GM21390 (cell line): Measurements from ENCODE around the gene PLAU.
"Not testable (repeated sequence)": the region's sequence is repeated elsewhere in the genome, so short reads cannot be mapped to it uniquely, and the experiment has no call there.

ENCODE experiments used
- ATAC-seq: cut with Tn5 transposase; IDR thresholded peaks from one replicate; pipeline ENCODE4 v1.9.1; 2021; ENCODE audit not compliant: unreplicated experiment

The PLAU gene

GRCh38 chr10:73919481-73919880 lies 8.5 kb downstream of the PLAU start:
- not testable (repeated sequence) for ATAC-seq

- no peak for ATAC-seq
Observed at GRCh38 chr10:73920089-73920488, 9.2 kb downstream of the PLAU start.

- ATAC-seq: no peak
Observed at GRCh38 chr10:73922007-73922863, 11.3 kb downstream of the PLAU start.

GRCh38 chr10:73922864-73923133 lies 11.9 kb downstream of the PLAU start:
- ATAC-seq: no peak

GRCh38 chr10:73923935-73924598 lies 13.1 kb downstream of the PLAU start:
- ATAC-seq: no peak

GRCh38 chr10:73924935-73925334 lies 14.0 kb downstream of the PLAU start:
- no peak for ATAC-seq

- ATAC-seq: no peak
Observed at GRCh38 chr10:73925539-73925938, 14.6 kb downstream of the PLAU start.

- ATAC-seq: no peak
Observed at GRCh38 chr10:73926152-73926764, 15.3 kb downstream of the PLAU start.

- not testable (repeated sequence) for ATAC-seq
Observed at GRCh38 chr10:73930630-73931327, 19.8 kb downstream of the PLAU start.

- ATAC-seq: peak; percentile 79
Observed at GRCh38 chr10:73931767-73932619, 21.1 kb downstream of the PLAU start.

- no peak for ATAC-seq
Observed at GRCh38 chr10:73932620-73933112, 21.7 kb downstream of the PLAU start.

- ATAC-seq: no peak
Observed at GRCh38 chr10:73934074-73934473, 23.1 kb downstream of the PLAU start.

GRCh38 chr10:73935895-73936294 lies 25.0 kb downstream of the PLAU start:
- ATAC-seq: no peak

GRCh38 chr10:73937333-73938043 lies 26.6 kb downstream of the PLAU start:
- no peak for ATAC-seq

GRCh38 chr10:73940634-73941221 lies 29.8 kb downstream of the PLAU start:
- ATAC-seq: peak; percentile 53

- no peak for ATAC-seq
Observed at GRCh38 chr10:73941300-73941699, 30.4 kb downstream of the PLAU start.

- ATAC-seq: no peak
Observed at GRCh38 chr10:73944356-73945100, 33.6 kb downstream of the PLAU start.

GRCh38 chr10:73946253-73947145 lies 35.6 kb downstream of the PLAU start:
- no peak for ATAC-seq
